WTC11 (cell line): ENCODE measurements around the gene ATP9A. TPM values are rescaled to one million over a fixed set of nuclear protein-coding genes. Genes with fewer than 3 reads are reported as not detected.

Experiments
- ATAC-seq: fragments of 200-7000 bp; cut with Tn5 transposase; 2 replicates; pipeline ENCODE4 v1.10.0; 2021; ENCODE audit warnings: mild to moderate bottlenecking, moderate library complexity
- CTCF ChIA-PET: fragments of 300-600 bp; sonication (Branson Sonifier 250); formaldehyde crosslinking; loops from one replicate; lab custom pipeline; 2021; ENCODE audit warnings: antibody characterized with exemption; lab: Charles Lee
- POLR2A ChIA-PET: fragments of 350-600 bp; sonication (Branson Sonifier 250); formaldehyde crosslinking; loops from one replicate; lab custom pipeline; 2021; ENCODE audit warnings: antibody characterized with exemption; lab: Charles Lee
- DNase-seq: peaks from one replicate; pipeline ENCODE4 v3.0.0; 2021; ENCODE audit warnings: low spot score
- H3K27ac Mint-ChIP-seq: 2 replicates; pipeline ENCODE4 v1.8.0; 2021; ENCODE audit warnings: mixed read lengths
- H3K27me3 Mint-ChIP-seq: 2 replicates; pipeline ENCODE4 v1.8.0; 2021; ENCODE audit warnings: low read depth, mild to moderate bottlenecking, moderate library complexity, mixed read lengths
- H3K36me3 Mint-ChIP-seq: 2 replicates; pipeline ENCODE4 v1.8.0; 2021; ENCODE audit warnings: mixed read lengths
- H3K4me1 Mint-ChIP-seq: 2 replicates; pipeline ENCODE4 v1.8.0; 2022; ENCODE audit warnings: mixed read lengths
- H3K4me3 Mint-ChIP-seq: 2 replicates; pipeline ENCODE4 v1.8.0; 2021; ENCODE audit warnings: mild to moderate bottlenecking, moderate library complexity, mixed read lengths
- H3K9me3 Mint-ChIP-seq: 2 replicates; pipeline ENCODE4 v1.8.0; 2021; ENCODE audit warnings: mixed read lengths
- FOXK1 ChIP-seq: sonication (generic); formaldehyde crosslinking; IDR thresholded peaks from 2 replicates; pipeline ENCODE4 v1.8.0; 2022; ENCODE audit warnings: mild to moderate bottlenecking, moderate library complexity, missing genetic modification reagents
- HMGA2 ChIP-seq: fragments of 250-450 bp; sonication (Bioruptor Pico); IDR thresholded peaks from 2 replicates; pipeline ENCODE4 v1.4.0; 2021; ENCODE audit warnings: mild to moderate bottlenecking, moderate library complexity
- PRDM15 ChIP-seq: sonication (generic); formaldehyde crosslinking; IDR thresholded peaks from 2 replicates; pipeline ENCODE4 v1.8.0; 2022; ENCODE audit warnings: missing genetic modification reagents
- RELA ChIP-seq: sonication (generic); formaldehyde crosslinking; IDR thresholded peaks from 2 replicates; pipeline ENCODE4 v1.8.1; 2022; ENCODE audit warnings: missing genetic modification reagents, mild to moderate bottlenecking, borderline replicate concordance
- SOX15 ChIP-seq: fragments of 250-450 bp; sonication (Bioruptor Pico); IDR thresholded peaks from 2 replicates; pipeline ENCODE4 v1.9.0; 2021; ENCODE audit warnings: mild to moderate bottlenecking
- USF1 ChIP-seq: sonication (generic); formaldehyde crosslinking; IDR thresholded peaks from 2 replicates; pipeline ENCODE4 v1.8.0; 2022; ENCODE audit warnings: mild to moderate bottlenecking, missing genetic modification reagents
- ZNF219 ChIP-seq: sonication (generic); formaldehyde crosslinking; IDR thresholded peaks from 2 replicates; pipeline ENCODE4 v1.8.0; 2023; ENCODE audit warnings: missing genetic modification reagents, mild to moderate bottlenecking, borderline replicate concordance
- ZNF263 ChIP-seq: sonication (generic); formaldehyde crosslinking; IDR thresholded peaks from 2 replicates; pipeline ENCODE4 v1.8.1; 2022; ENCODE audit warnings: low read depth, mild to moderate bottlenecking, moderate library complexity, missing genetic modification reagents
- ZNF396 ChIP-seq: fragments of 250-450 bp; sonication (Bioruptor Pico); IDR thresholded peaks from 2 replicates; pipeline ENCODE4 v1.8.0; 2021; ENCODE audit warnings: mild to moderate bottlenecking, moderate library complexity, borderline replicate concordance
- ZNF416 ChIP-seq: fragments of 250-450 bp; sonication (Bioruptor Pico); IDR thresholded peaks from 2 replicates; pipeline ENCODE4 v1.9.0; 2021; ENCODE audit warnings: mild to moderate bottlenecking, inconsistent platforms
- ZNF425 ChIP-seq: fragments of 250-450 bp; sonication (Bioruptor Pico); conservative IDR thresholded peaks from 2 replicates; pipeline ENCODE4 v1.9.0; 2021; ENCODE audit warnings: mild to moderate bottlenecking
- total RNA-seq: library from RNA; stranded (reverse); gene quantifications from 3 replicates; pipeline ENCODE4 v1.2.3, GENCODE V29; 2021
- TF ChIP-seq, protein P1 (sequence below): sonication (generic); formaldehyde crosslinking; IDR thresholded peaks from 2 replicates; pipeline ENCODE4 v1.8.1; 2023; ENCODE audit warnings: mild to moderate bottlenecking, missing genetic modification reagents, moderate library complexity
- TF ChIP-seq, protein P2 (sequence below): sonication (generic); formaldehyde crosslinking; IDR thresholded peaks from 2 replicates; pipeline ENCODE4 v1.8.0; 2023; ENCODE audit warnings: missing genetic modification reagents, mild to moderate bottlenecking, borderline replicate concordance

Gene ATP9A
- total RNA-seq, 1 experiment from 2014 or later, result 5.0 TPM

GRCh38 chr20:51579137-51579536, 189.1 kb downstream of the ATP9A start (continued):
- TF ChIP-seq PRDM15 (CRISPR knock-in tag) (no peak), ZNF219 (CRISPR knock-in tag) (no peak), SOX15 (CRISPR knock-in tag) (no peak), ZNF263 (CRISPR knock-in tag) (no peak), ZNF425 (no peak), RELA (no peak), FOXK1 (CRISPR knock-in tag) (no peak)
- TF ChIP-seq, all 79 proteins: peak for 0

GRCh38 chr20:51578145-51578459, 190.1 kb downstream of the ATP9A start:
- TF ChIP-seq, protein P1, sequence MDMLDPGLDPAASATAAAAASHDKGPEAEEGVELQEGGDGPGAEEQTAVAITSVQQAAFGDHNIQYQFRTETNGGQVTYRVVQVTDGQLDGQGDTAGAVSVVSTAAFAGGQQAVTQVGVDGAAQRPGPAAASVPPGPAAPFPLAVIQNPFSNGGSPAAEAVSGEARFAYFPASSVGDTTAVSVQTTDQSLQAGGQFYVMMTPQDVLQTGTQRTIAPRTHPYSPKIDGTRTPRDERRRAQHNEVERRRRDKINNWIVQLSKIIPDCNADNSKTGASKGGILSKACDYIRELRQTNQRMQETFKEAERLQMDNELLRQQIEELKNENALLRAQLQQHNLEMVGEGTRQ (CRISPR knock-in tag), result peak; percentile 77
- TF ChIP-seq USF1, result peak; percentile 62
- no peak for TF ChIP-seq ZNF416 (CRISPR knock-in tag)
- CTCF ChIA-PET, result interaction anchor here (0.9 to 1.0 kb wide), 2 partner anchors 11 to 225 kb away, joined by 3 read pairs; no protein-coding TSS in a partner anchor
- H3K4me3 Mint-ChIP-seq, result no peak overlapping the region
- POLR2A ChIA-PET, result no interaction called here
- H3K27me3 Mint-ChIP-seq, result peaks cover 4% of the 10 kb centered on the region; the same call in 1 of the 2 replicates
- no peaks in the 10 kb centered on the region for H3K4me1 Mint-ChIP-seq
- no peak overlapping the region for H3K27ac Mint-ChIP-seq
- H3K9me3 Mint-ChIP-seq, result peaks cover 13% of the 10 kb centered on the region
- ATAC-seq, result no peak
- DNase-seq, result no peak
- no peaks in the 10 kb centered on the region for H3K36me3 Mint-ChIP-seq

GRCh38 chr20:51577432-51578144, 190.6 kb downstream of the ATP9A start:
- Mint-ChIP-seq H3K4me1 (no peaks in the 10 kb centered on the region), H3K4me3 (no peak overlapping the region), H3K27me3 (peaks cover 4% of the 10 kb centered on the region; the same call in 1 of the 2 replicates), H3K36me3 (no peaks in the 10 kb centered on the region), H3K27ac (no peak overlapping the region), H3K9me3 (peaks cover 13% of the 10 kb centered on the region)
- TF ChIP-seq ZNF396 (CRISPR knock-in tag) (no peak), HMGA2 (CRISPR knock-in tag) (no peak)
- TF ChIP-seq, protein P2, sequence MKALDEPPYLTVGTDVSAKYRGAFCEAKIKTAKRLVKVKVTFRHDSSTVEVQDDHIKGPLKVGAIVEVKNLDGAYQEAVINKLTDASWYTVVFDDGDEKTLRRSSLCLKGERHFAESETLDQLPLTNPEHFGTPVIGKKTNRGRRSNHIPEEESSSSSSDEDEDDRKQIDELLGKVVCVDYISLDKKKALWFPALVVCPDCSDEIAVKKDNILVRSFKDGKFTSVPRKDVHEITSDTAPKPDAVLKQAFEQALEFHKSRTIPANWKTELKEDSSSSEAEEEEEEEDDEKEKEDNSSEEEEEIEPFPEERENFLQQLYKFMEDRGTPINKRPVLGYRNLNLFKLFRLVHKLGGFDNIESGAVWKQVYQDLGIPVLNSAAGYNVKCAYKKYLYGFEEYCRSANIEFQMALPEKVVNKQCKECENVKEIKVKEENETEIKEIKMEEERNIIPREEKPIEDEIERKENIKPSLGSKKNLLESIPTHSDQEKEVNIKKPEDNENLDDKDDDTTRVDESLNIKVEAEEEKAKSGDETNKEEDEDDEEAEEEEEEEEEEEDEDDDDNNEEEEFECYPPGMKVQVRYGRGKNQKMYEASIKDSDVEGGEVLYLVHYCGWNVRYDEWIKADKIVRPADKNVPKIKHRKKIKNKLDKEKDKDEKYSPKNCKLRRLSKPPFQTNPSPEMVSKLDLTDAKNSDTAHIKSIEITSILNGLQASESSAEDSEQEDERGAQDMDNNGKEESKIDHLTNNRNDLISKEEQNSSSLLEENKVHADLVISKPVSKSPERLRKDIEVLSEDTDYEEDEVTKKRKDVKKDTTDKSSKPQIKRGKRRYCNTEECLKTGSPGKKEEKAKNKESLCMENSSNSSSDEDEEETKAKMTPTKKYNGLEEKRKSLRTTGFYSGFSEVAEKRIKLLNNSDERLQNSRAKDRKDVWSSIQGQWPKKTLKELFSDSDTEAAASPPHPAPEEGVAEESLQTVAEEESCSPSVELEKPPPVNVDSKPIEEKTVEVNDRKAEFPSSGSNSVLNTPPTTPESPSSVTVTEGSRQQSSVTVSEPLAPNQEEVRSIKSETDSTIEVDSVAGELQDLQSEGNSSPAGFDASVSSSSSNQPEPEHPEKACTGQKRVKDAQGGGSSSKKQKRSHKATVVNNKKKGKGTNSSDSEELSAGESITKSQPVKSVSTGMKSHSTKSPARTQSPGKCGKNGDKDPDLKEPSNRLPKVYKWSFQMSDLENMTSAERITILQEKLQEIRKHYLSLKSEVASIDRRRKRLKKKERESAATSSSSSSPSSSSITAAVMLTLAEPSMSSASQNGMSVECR (CRISPR knock-in tag), result no peak
- ChIA-PET CTCF (interaction anchor here (0.9 to 1.3 kb wide), 3 partner anchors 10 to 590 kb away, joined by 3 to 4 read pairs (median 3); no protein-coding TSS in a partner anchor), POLR2A (no interaction called here)
- DNase-seq (no peak), ATAC-seq (no peak)
